ENCODE measurements around the gene WFDC8.
"Not testable (repeated sequence)": the region's sequence is repeated elsewhere in the genome, so short reads cannot be mapped to it uniquely, and the experiment has no call there.

WFDC8 gene

GRCh38 chr20:45579184-45579583 lies at the start of gene WFDC8:
Gene WFDC8 (minus strand): TSS chr20:45579284. CDS start chr20:45579247, 37 bp downstream.
- DNase-seq (ENCODE audit: insufficient read length, low spot score) (no peak), FAIRE-seq (no peak)
- no peak for TF ChIP-seq POLR2A (IDR thresholded peaks at IDR 0.05; ENCODE audit: low read depth, low read length)

GRCh38 chr20:45626540-45626939 lies 47.5 kb upstream of the WFDC8 start:
- no peak for FAIRE-seq
- no peak for TF ChIP-seq POLR2A (IDR thresholded peaks at IDR 0.05; ENCODE audit: low read depth, low read length)
- no peak for DNase-seq (ENCODE audit: insufficient read length, low spot score)

- no peak for TF ChIP-seq POLR2A (IDR thresholded peaks at IDR 0.05; ENCODE audit: low read depth, low read length)
- DNase-seq (ENCODE audit: insufficient read length, low spot score) (no peak), FAIRE-seq (no peak)
Observed at GRCh38 chr20:45621593-45621992, 42.5 kb upstream of the WFDC8 start.

GRCh38 chr20:45617591-45617990 lies 38.5 kb upstream of the WFDC8 start:
- FAIRE-seq, result no peak
- DNase-seq (ENCODE audit: insufficient read length, low spot score), result no peak
- no peak for TF ChIP-seq POLR2A (IDR thresholded peaks at IDR 0.05; ENCODE audit: low read depth, low read length)

- no peak for TF ChIP-seq POLR2A (IDR thresholded peaks at IDR 0.05; ENCODE audit: low read depth, low read length)
- DNase-seq (ENCODE audit: insufficient read length, low spot score) (no peak), FAIRE-seq (no peak)
Observed at GRCh38 chr20:45612314-45612713, 33.2 kb upstream of the WFDC8 start.

GRCh38 chr20:45611054-45611453 lies 32.0 kb upstream of the WFDC8 start:
- FAIRE-seq (peak; percentile 36), DNase-seq (ENCODE audit: insufficient read length, low spot score) (no peak)
- TF ChIP-seq POLR2A (IDR thresholded peaks at IDR 0.05; ENCODE audit: low read depth, low read length), result no peak

- FAIRE-seq (no peak), DNase-seq (ENCODE audit: insufficient read length, low spot score) (no peak)
- TF ChIP-seq POLR2A (IDR thresholded peaks at IDR 0.05; ENCODE audit: low read depth, low read length), result no peak
Observed at GRCh38 chr20:45607810-45608209, 28.7 kb upstream of the WFDC8 start.

GRCh38 chr20:45595235-45595634 lies 16.2 kb upstream of the WFDC8 start:
- no peak for DNase-seq (ENCODE audit: insufficient read length, low spot score)
- no peak for TF ChIP-seq POLR2A (IDR thresholded peaks at IDR 0.05; ENCODE audit: low read depth, low read length)
- FAIRE-seq, result no peak

GRCh38 chr20:45593498-45593897 lies 14.4 kb upstream of the WFDC8 start:
- FAIRE-seq (no peak), DNase-seq (ENCODE audit: insufficient read length, low spot score) (no peak)
- no peak for TF ChIP-seq POLR2A (IDR thresholded peaks at IDR 0.05; ENCODE audit: low read depth, low read length)

- no peak for TF ChIP-seq POLR2A (IDR thresholded peaks at IDR 0.05; ENCODE audit: low read depth, low read length)
- DNase-seq (ENCODE audit: insufficient read length, low spot score), result no peak
- peak; percentile 38 for FAIRE-seq
Observed at GRCh38 chr20:45592574-45593189, 13.6 kb upstream of the WFDC8 start.

GRCh38 chr20:45589725-45590124 lies 10.6 kb upstream of the WFDC8 start:
- no peak for DNase-seq (ENCODE audit: insufficient read length, low spot score)

GRCh38 chr20:45588800-45589199 lies 9.7 kb upstream of the WFDC8 start:
- no peak for DNase-seq (ENCODE audit: insufficient read length, low spot score)
- FAIRE-seq, result no peak

More at GRCh38 chr20:45589725-45590124, 10.6 kb upstream of the WFDC8 start:
- no peak for FAIRE-seq
- TF ChIP-seq POLR2A (IDR thresholded peaks at IDR 0.05; ENCODE audit: low read depth, low read length), result no peak

GRCh38 chr20:45585986-45586385 lies 6.9 kb upstream of the WFDC8 start:
- FAIRE-seq; DNase-seq (ENCODE audit: insufficient read length, low spot score): not testable (repeated sequence)

More at GRCh38 chr20:45588800-45589199, 9.7 kb upstream of the WFDC8 start:
- TF ChIP-seq POLR2A (IDR thresholded peaks at IDR 0.05; ENCODE audit: low read depth, low read length), result no peak

GRCh38 chr20:45584294-45584693 lies 5.2 kb upstream of the WFDC8 start:
- not testable (repeated sequence) for DNase-seq (ENCODE audit: insufficient read length, low spot score); FAIRE-seq

GRCh38 chr20:45583502-45583901 lies 4.4 kb upstream of the WFDC8 start:
- TF ChIP-seq POLR2A (IDR thresholded peaks at IDR 0.05; ENCODE audit: low read depth, low read length), result no peak
- no peak for FAIRE-seq
- no peak for DNase-seq (ENCODE audit: insufficient read length, low spot score)

- TF ChIP-seq POLR2A (IDR thresholded peaks at IDR 0.05; ENCODE audit: low read depth, low read length), result no peak
- FAIRE-seq (no peak), DNase-seq (ENCODE audit: insufficient read length, low spot score) (no peak)
Observed at GRCh38 chr20:45581702-45582101, 2.6 kb upstream of the WFDC8 start.

All from H54 (cell line).